ENCODE data around the gene MRGPRD. TPM values are rescaled to one million over a fixed set of nuclear protein-coding genes. Genes with fewer than 3 reads are reported as not detected.

MRGPRD gene
- total RNA-seq, 5 donors from 2014 or later (not counting 1 experiment from before 2014, with no cell fraction given), result not detected

DNA sequence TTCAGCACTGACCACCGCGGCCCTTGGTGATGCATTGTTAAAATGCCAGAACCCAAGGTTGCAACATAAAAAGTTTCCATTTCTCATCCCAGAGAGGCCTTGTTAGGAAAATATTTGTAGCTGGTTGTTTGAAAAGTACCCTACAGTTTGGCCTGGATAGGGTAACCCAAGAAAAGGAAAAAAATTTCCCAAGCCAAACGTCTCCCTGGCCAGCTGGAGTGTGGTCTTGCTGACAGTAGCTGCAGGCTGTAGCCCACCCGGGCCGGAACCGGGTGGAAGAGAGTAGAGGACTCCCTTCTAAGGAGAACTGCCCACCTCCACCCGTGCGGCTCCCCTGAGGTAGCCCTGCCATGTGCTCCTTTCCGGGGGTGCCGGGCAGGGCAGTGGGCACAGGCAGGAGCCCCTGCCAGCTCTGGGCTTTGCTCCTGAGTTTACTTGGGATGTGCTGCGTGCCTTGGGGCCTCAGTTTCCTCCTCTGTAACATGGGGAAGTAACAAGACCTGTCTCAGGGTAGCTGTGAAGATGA, 38.6 kb downstream of the MRGPRD start:
- no peak overlapping the region for H3K27ac ChIP-seq (ENCODE audit: low read length)
- Mint-ChIP-seq H3K36me3 (peaks cover 13% of the 10 kb centered on the region), H3K4me3 (no peak overlapping the region), H3K27ac (no peak overlapping the region), H3K27me3 (no peaks in the 10 kb centered on the region), H3K4me1 (no peaks in the 10 kb centered on the region), H3K9me3 (no peaks in the 10 kb centered on the region)
- WGBS (ENCODE audit: insufficient coverage), result 86% methylated on average over 7 of the region's 11 CpGs
- ATAC-seq (replicated peaks in 1 of 4) (no peak), DNase-seq (no peak)
- ChIA-PET CTCF (no interaction called here), POLR2A (no interaction called here)
- peaks cover 6 to 32% of the 10 kb centered on the region in 2 donors for H3K36me3 ChIP-seq (ENCODE audit: control insufficient read depth in 2 of 2, extremely low read depth in 1 of 2, insufficient read depth in 1 of 2, low read length in 1 of 2)
- H3K4me1 ChIP-seq (ENCODE audit: control insufficient read depth in 1 of 2, extremely low read depth in 1 of 2, insufficient read depth in 2 of 2, low read length in 2 of 2), result no peaks in the 10 kb centered on the region
- no peaks in the 10 kb centered on the region for H3K9me3 ChIP-seq
- H3K27me3 ChIP-seq (replicated peaks in 1 of 2; ENCODE audit: control insufficient read depth in 2 of 2, extremely low read depth in 1 of 2, insufficient read depth in 2 of 2, low read length in 1 of 2), result no peaks in the 10 kb centered on the region
- no peak overlapping the region for H3K4me3 ChIP-seq (ENCODE audit: control insufficient read depth in 1 of 2, extremely low read depth in 1 of 2, low read length in 1 of 2)

DNA sequence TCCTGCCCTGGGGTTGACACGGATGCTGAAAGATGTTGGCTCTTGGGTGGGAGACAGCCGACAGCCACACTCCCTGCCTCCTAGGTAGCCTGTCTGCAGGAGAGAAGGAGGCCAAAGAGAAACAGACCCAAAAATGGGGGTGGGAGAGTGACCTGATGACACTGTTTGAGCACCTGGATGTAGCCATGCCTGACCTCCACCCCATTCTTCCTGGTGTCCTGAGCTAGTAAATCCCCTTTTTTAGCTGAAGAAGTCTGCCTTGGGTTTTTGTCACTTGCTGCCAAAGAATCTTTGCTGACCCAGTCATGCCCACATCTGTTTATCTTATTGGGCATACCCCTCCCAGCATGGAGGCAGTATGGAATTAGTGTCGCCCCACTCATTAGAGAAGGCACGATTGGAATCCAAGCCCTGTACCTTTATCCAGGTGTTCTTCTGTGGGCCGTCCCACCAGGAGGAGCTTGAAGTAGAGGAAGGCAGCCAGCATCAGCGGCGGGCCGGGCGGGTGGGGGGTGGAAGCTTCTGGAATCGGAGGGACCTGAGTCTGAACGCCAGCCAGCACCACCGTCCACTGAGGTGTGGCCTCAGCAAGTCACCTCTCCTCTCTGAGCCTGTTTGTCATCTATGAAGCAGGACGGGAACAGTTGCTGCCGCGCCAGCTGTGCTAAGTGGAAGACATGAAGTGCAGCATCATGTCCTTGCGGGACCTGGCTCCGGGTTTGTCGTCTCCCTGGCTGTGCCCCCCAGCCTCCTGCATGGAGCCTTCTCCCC, 39.3 kb downstream of the MRGPRD start:
- CTCF ChIA-PET, result no interaction called here
- peaks cover 8 to 38% of the 10 kb centered on the region in 2 donors for H3K36me3 ChIP-seq (ENCODE audit: control insufficient read depth in 2 of 2, extremely low read depth in 1 of 2, insufficient read depth in 1 of 2, low read length in 1 of 2)
- WGBS (ENCODE audit: insufficient coverage), result 97% methylated on average over 13 of the region's 18 CpGs
- H3K27ac ChIP-seq (ENCODE audit: low read length), result no peak overlapping the region
- H3K4me3 ChIP-seq (ENCODE audit: control insufficient read depth in 1 of 2, extremely low read depth in 1 of 2, low read length in 1 of 2), result no peak overlapping the region
- no peaks in the 10 kb centered on the region for H3K9me3 ChIP-seq
- H3K36me3 Mint-ChIP-seq, result peaks cover 13% of the 10 kb centered on the region
- no peaks in the 10 kb centered on the region for H3K4me1 ChIP-seq (ENCODE audit: control insufficient read depth in 1 of 2, extremely low read depth in 1 of 2, insufficient read depth in 2 of 2, low read length in 2 of 2)
- H3K9me3 Mint-ChIP-seq, result no peaks in the 10 kb centered on the region
- no peak overlapping the region for H3K27ac Mint-ChIP-seq
- no peaks in the 10 kb centered on the region for H3K27me3 Mint-ChIP-seq
- POLR2A ChIA-PET, result no interaction called here
- H3K27me3 ChIP-seq (replicated peaks in 1 of 2; ENCODE audit: control insufficient read depth in 2 of 2, extremely low read depth in 1 of 2, insufficient read depth in 2 of 2, low read length in 1 of 2), result no peaks in the 10 kb centered on the region
- DNase-seq (no peak), ATAC-seq (replicated peaks in 1 of 4) (no peak)
- no peaks in the 10 kb centered on the region for H3K4me1 Mint-ChIP-seq
- no peak overlapping the region for H3K4me3 Mint-ChIP-seq

DNA sequence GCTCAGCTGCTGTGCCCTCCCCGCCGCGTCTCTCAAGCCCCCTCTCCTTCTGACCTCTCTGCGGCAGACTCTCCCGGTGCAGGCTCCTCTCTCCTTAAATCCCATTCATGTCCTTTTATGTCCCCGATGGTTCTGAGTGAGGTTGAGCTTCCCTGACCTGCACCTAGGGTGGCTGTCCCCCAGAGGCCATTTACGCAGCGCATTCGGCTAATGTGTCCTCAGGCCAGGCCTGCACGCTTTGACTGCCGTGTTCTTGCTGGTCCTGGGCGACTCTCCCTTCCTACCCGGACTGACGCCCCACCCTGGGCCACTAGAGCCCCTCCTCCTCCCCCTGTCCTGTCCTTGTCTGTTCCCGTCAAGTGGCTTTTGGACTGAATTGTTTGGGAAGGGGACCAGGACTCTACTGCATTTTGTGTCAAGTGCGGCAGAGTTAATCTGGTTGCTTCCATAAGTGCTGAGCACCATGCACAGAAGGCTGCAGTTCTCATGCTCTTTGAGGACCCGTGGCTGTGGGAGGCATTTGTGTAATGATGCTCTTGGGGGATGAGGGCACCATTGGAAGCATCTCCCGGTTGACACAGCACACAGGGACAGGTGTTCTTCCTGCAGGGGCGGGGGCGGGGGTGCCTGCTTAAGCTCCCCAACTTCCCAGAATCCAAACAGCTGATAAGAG, 40.0 kb downstream of the MRGPRD start:
- H3K27ac ChIP-seq (ENCODE audit: low read length), result no peak overlapping the region
- no peaks in the 10 kb centered on the region for H3K4me1 Mint-ChIP-seq
- 100% methylated on average over 9 of the region's 20 CpGs for WGBS (ENCODE audit: insufficient coverage)
- no peaks in the 10 kb centered on the region for H3K9me3 Mint-ChIP-seq
- DNase-seq, result no peak
- H3K4me3 ChIP-seq (ENCODE audit: control insufficient read depth in 1 of 2, extremely low read depth in 1 of 2, low read length in 1 of 2), result no peak overlapping the region
- no peak for ATAC-seq (replicated peaks in 1 of 4)
- no peak overlapping the region for H3K27ac Mint-ChIP-seq
- no peaks in the 10 kb centered on the region for H3K4me1 ChIP-seq (ENCODE audit: control insufficient read depth in 1 of 2, extremely low read depth in 1 of 2, insufficient read depth in 2 of 2, low read length in 2 of 2)
- no peak overlapping the region for H3K4me3 Mint-ChIP-seq
- H3K27me3 Mint-ChIP-seq, result no peaks in the 10 kb centered on the region
- ChIA-PET CTCF (no interaction called here), POLR2A (no interaction called here)
- no peaks in the 10 kb centered on the region for H3K9me3 ChIP-seq
- H3K27me3 ChIP-seq (replicated peaks in 1 of 2; ENCODE audit: control insufficient read depth in 2 of 2, extremely low read depth in 1 of 2, insufficient read depth in 2 of 2, low read length in 1 of 2), result no peaks in the 10 kb centered on the region
- H3K36me3 Mint-ChIP-seq, result peaks cover 13% of the 10 kb centered on the region
- H3K36me3 ChIP-seq (ENCODE audit: control insufficient read depth in 2 of 2, extremely low read depth in 1 of 2, insufficient read depth in 1 of 2, low read length in 1 of 2), result peaks cover 12 to 45% of the 10 kb centered on the region in 2 donors

DNA sequence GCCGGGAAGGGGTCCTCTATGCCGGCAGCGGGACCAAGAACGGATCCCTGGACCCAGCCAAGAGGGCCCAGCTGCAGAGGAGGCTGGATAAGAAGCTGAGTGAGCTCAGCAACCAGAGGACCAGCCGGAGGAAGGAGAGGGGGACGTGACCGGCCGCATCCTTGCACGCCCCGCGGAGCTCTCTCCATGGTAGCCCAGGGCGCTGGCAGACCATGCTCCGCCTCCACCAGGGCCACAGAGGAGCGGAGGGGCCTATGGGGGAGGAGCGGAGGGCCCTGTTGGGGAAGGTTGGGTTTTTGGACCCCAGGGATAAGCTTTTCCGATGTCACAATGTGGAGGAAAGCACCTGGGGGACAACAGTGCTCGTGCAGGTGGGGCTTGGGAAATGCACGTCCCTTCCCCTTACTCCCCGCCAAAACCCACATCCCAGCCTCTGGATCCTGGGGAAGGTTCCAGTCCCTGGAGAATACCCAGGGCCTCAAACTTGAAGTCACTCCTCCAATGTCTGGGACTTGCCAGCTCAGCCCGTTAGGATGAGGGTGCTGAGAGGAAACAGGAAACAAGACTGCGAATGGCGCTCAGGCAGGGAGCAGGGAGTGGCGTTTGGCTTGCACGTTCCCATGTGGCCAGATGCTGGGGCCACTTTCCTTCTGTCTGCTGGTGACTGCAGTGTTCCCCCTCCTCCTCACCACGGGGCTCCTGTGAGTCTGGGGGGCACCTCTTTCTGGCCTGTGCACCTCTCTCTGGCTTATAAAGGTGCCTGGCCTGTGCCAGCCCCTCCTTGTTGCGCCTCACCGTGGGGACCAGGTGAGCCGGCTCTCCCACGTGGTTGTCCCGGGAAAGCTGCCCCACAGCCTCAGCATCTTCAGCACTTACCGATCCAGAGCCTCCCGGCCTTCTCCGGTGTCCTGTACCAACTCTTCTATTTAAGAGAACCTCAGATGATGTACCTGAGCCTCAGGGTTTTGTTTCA, 40.9 kb downstream of the MRGPRD start:
- no peaks in the 10 kb centered on the region for H3K27me3 ChIP-seq (replicated peaks in 1 of 2; ENCODE audit: control insufficient read depth in 2 of 2, extremely low read depth in 1 of 2, insufficient read depth in 2 of 2, low read length in 1 of 2)
- no peaks in the 10 kb centered on the region for H3K9me3 Mint-ChIP-seq
- ATAC-seq (replicated peaks in 1 of 4), result no peak
- H3K27ac Mint-ChIP-seq, result no peak overlapping the region
- H3K9me3 ChIP-seq, result no peaks in the 10 kb centered on the region
- H3K4me3 ChIP-seq (ENCODE audit: control insufficient read depth in 1 of 2, extremely low read depth in 1 of 2, low read length in 1 of 2), result no peak overlapping the region
- peaks cover 12 to 53% of the 10 kb centered on the region in 2 donors for H3K36me3 ChIP-seq (ENCODE audit: control insufficient read depth in 2 of 2, extremely low read depth in 1 of 2, insufficient read depth in 1 of 2, low read length in 1 of 2)
- POLR2A ChIA-PET, result no interaction called here
- CTCF ChIA-PET, result no interaction called here
- H3K36me3 Mint-ChIP-seq, result peaks cover 20% of the 10 kb centered on the region
- H3K4me3 Mint-ChIP-seq, result no peak overlapping the region
- H3K27ac ChIP-seq (ENCODE audit: low read length), result no peak overlapping the region
- H3K4me1 Mint-ChIP-seq, result no peaks in the 10 kb centered on the region
- no peaks in the 10 kb centered on the region for H3K27me3 Mint-ChIP-seq
- WGBS (ENCODE audit: insufficient coverage), result 88% methylated on average over 25 of the region's 33 CpGs
- DNase-seq, result no peak
- H3K4me1 ChIP-seq (ENCODE audit: control insufficient read depth in 1 of 2, extremely low read depth in 1 of 2, insufficient read depth in 2 of 2, low read length in 2 of 2), result no peaks in the 10 kb centered on the region

DNA sequence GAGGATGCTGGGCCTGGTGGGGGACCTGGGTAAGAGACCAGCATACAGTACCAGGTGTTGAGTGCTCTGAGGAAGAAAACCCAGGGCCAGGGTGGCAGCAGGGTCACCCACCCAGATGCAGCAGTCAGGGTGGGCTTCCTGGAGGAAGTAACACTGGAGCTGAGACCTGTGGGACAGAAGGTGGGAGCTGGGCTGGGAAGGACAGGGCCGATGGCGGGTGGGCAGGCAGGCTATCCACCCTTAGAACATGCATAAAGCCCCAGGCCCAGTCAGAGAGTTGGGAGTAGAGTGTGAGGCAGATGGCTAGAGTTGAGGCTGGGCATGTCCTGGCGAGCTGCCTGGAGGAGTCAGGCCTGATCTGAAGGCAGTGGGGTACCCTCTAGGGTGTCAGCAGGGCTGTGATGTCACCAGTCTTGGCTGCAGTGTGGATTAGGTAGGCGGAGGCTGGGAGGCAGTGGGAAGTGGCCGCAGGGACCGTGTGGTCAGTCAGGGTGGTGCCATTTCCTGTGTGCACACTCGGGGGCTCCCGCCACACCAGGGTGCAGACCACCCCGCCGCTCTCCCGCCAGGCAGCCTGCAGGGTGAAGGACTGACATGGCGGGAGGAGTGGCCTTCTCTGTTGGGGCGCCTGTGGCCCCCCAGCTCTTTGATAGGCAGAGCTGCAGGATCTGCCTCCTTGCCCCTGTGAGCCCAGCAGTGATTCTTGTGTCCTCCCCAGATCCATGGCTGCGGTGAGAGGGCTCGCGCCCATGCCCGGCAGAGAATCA, 41.8 kb downstream of the MRGPRD start:
- no peak overlapping the region for H3K27ac ChIP-seq (ENCODE audit: low read length)
- Mint-ChIP-seq H3K4me1 (no peaks in the 10 kb centered on the region), H3K27ac (no peak overlapping the region), H3K36me3 (peaks cover 20% of the 10 kb centered on the region), H3K4me3 (no peak overlapping the region), H3K9me3 (no peaks in the 10 kb centered on the region), H3K27me3 (no peaks in the 10 kb centered on the region)
- ATAC-seq (replicated peaks in 1 of 4) (no peak), DNase-seq (no peak)
- CTCF ChIA-PET, result no interaction called here
- POLR2A ChIA-PET, result no interaction called here
- no peaks in the 10 kb centered on the region for H3K9me3 ChIP-seq
- H3K36me3 ChIP-seq (ENCODE audit: control insufficient read depth in 2 of 2, extremely low read depth in 1 of 2, insufficient read depth in 1 of 2, low read length in 1 of 2), result peaks cover 12 to 61% of the 10 kb centered on the region in 2 donors
- 81% methylated on average over 15 of the region's 17 CpGs for WGBS (ENCODE audit: insufficient coverage)
- H3K4me3 ChIP-seq (ENCODE audit: control insufficient read depth in 1 of 2, extremely low read depth in 1 of 2, low read length in 1 of 2), result no peak overlapping the region
- no peaks in the 10 kb centered on the region for H3K4me1 ChIP-seq (ENCODE audit: control insufficient read depth in 1 of 2, extremely low read depth in 1 of 2, insufficient read depth in 2 of 2, low read length in 2 of 2)
- no peaks in the 10 kb centered on the region for H3K27me3 ChIP-seq (replicated peaks in 1 of 2; ENCODE audit: control insufficient read depth in 2 of 2, extremely low read depth in 1 of 2, insufficient read depth in 2 of 2, low read length in 1 of 2)

DNA sequence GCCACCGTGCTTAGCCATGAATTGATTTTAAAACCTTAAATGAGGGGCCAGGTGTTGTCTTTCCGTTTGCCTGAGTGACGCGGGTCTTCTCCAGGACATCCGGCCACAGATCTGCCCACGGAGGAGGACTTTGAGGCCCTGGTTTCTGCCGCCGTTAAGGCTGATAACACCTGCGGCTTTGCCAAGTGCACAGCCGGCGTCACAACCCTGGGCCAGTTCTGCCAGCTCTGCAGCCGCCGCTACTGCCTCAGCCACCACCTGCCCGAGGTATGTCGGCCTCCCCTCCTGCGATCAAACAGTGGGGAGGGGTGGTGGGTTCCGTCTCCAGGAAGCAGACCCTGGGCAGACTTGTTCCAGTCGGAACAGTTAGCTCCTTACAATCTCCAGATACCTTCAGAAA, 42.7 kb downstream of the MRGPRD start:
- DNase-seq (no peak), ATAC-seq (replicated peaks in 1 of 4) (no peak)
- Mint-ChIP-seq H3K4me1 (no peaks in the 10 kb centered on the region), H3K4me3 (no peak overlapping the region), H3K36me3 (peaks cover 20% of the 10 kb centered on the region), H3K27me3 (no peaks in the 10 kb centered on the region), H3K27ac (no peak overlapping the region), H3K9me3 (no peaks in the 10 kb centered on the region)
- Histone ChIP-seq H3K4me1 (ENCODE audit: control insufficient read depth in 1 of 2, extremely low read depth in 1 of 2, insufficient read depth in 2 of 2, low read length in 2 of 2) (no peaks in the 10 kb centered on the region), H3K4me3 (ENCODE audit: control insufficient read depth in 1 of 2, extremely low read depth in 1 of 2, low read length in 1 of 2) (no peak overlapping the region), H3K27me3 (replicated peaks in 1 of 2; ENCODE audit: control insufficient read depth in 2 of 2, extremely low read depth in 1 of 2, insufficient read depth in 2 of 2, low read length in 1 of 2) (no peaks in the 10 kb centered on the region), H3K27ac (ENCODE audit: low read length) (no peak overlapping the region), H3K9me3 (no peaks in the 10 kb centered on the region), H3K36me3 (ENCODE audit: control insufficient read depth in 2 of 2, extremely low read depth in 1 of 2, insufficient read depth in 1 of 2, low read length in 1 of 2) (peaks cover 18 to 70% of the 10 kb centered on the region in 2 donors)
- CTCF ChIA-PET, result no interaction called here
- WGBS (ENCODE audit: insufficient coverage), result 96% methylated on average over 9 of the region's 18 CpGs
- POLR2A ChIA-PET, result no interaction called here
